Keratinocyte (primary cell): ENCODE measurements around the gene THTPA. TPM values are rescaled to one million over a fixed set of nuclear protein-coding genes. Genes with fewer than 3 reads are reported as not detected.

ENCODE experiments used
- DNase-seq: peaks from one replicate; pipeline ENCODE4 v3.0.0-alpha.2; 2011; ENCODE audit warnings: low read depth, missing footprints, low spot score
- FAIRE-seq: peaks from 2 replicates; lab custom pipeline; 2011; peaks lifted over from hg19 to GRCh38; lab: Jason Lieb, UNC
- H2AFZ ChIP-seq: 2 replicates; pipeline ENCODE4 v1.6.0; 2012; ENCODE audit warnings: low read length, control low read depth, inconsistent platforms; ENCODE audit not compliant: control insufficient read depth
- H3K27ac ChIP-seq: 2 replicates; pipeline ENCODE4 v1.5.1; 2011; ENCODE audit warnings: low read length; ENCODE audit not compliant: control insufficient read depth, insufficient read depth
- H3K27me3 ChIP-seq: 3 replicates; pipeline ENCODE4 v1.6.0; 2011; ENCODE audit warnings: low read length; ENCODE audit not compliant: control insufficient read depth, insufficient read depth; ENCODE audit errors: extremely low read depth
- H3K36me3 ChIP-seq, 2 experiments: 2 replicates in 1 of 2; 3 replicates in 1 of 2; pipeline ENCODE4 v1.5.1; 2011; ENCODE audit warnings: low read length in 2 of 2, mild to moderate bottlenecking in 1 of 2; ENCODE audit not compliant: control insufficient read depth in 2 of 2, insufficient read depth in 2 of 2; ENCODE audit errors: extremely low read depth in 1 of 2
- H3K4me1 ChIP-seq: 3 replicates; pipeline ENCODE4 v1.5.1; 2011; ENCODE audit warnings: low read length; ENCODE audit not compliant: control insufficient read depth, insufficient read depth; ENCODE audit errors: extremely low read depth
- H3K4me2 ChIP-seq: 3 replicates; pipeline ENCODE4 v1.6.0; 2011; ENCODE audit warnings: low read depth, low read length; ENCODE audit not compliant: control insufficient read depth, insufficient read depth; ENCODE audit errors: extremely low read depth
- H3K4me3 ChIP-seq, 3 experiments: fragments of 200-600 bp in 1 of 3; sonication (generic) in 1 of 3; 2 replicates in 2 of 3; 3 replicates in 1 of 3; pipeline ENCODE4 v1.5.1; 2011 to 2016; ENCODE audit warnings: low read length in 3 of 3, mild to moderate bottlenecking in 3 of 3, control low read depth in 2 of 3, inconsistent platforms in 1 of 3, low read depth in 1 of 3, mixed read lengths in 1 of 3, mixed run types in 1 of 3, moderate library complexity in 1 of 3; ENCODE audit not compliant: control insufficient read depth in 2 of 3, insufficient read depth in 2 of 3; ENCODE audit errors: extremely low read depth in 1 of 3
- H3K79me2 ChIP-seq: 2 replicates; pipeline ENCODE4 v1.6.0; 2012; ENCODE audit warnings: low read length; ENCODE audit not compliant: control insufficient read depth, insufficient read depth
- H3K9ac ChIP-seq: 3 replicates; pipeline ENCODE4 v1.6.0; 2011; ENCODE audit warnings: low read length; ENCODE audit not compliant: control insufficient read depth, insufficient read depth; ENCODE audit errors: extremely low read depth
- H3K9me1 ChIP-seq: 3 replicates; pipeline ENCODE4 v1.6.0; 2011; ENCODE audit warnings: low read length; ENCODE audit not compliant: control insufficient read depth, insufficient read depth; ENCODE audit errors: extremely low read depth
- H3K9me3 ChIP-seq: 2 replicates; pipeline ENCODE4 v1.5.1; 2012; ENCODE audit warnings: low read depth, low read length; ENCODE audit not compliant: control insufficient read depth
- H4K20me1 ChIP-seq: 3 replicates; pipeline ENCODE4 v1.6.0; 2011; ENCODE audit warnings: low read length; ENCODE audit not compliant: control insufficient read depth, insufficient read depth; ENCODE audit errors: extremely low read depth
- EZH2 ChIP-seq: IDR thresholded peaks from one replicate; pipeline ENCODE4 v1.6.1; 2012; ENCODE audit warnings: inconsistent platforms, mild to moderate bottlenecking, low read length, moderate library complexity
- dilution Hi-C: fragments of 300-500 bp; cut with MboI; formaldehyde crosslinking; loops from one replicate; pipeline ENCODE4 v1.7.0; 2020; ENCODE audit warnings: low sequenced_read_pairs; ENCODE audit not compliant: extremely low pct_ligation_motif_present
- polyA plus RNA-seq, 5 experiments: library from polyadenylated mRNA; depleted of rRNA in 3 of 5; stranded (reverse) in 3 of 5; stranded (forward) in 1 of 5; unstranded in 1 of 5; fragments of >200 nt; gene quantifications; 1 replicate in 1 of 5; 2 replicates in 3 of 5; 3 replicates in 1 of 5; pipeline versions ENCODE4 v1.2.1 to v1.2.3, GENCODE V29; 2011 to 2012; ENCODE audit warnings: missing spikeins in 2 of 5, low read depth in 1 of 5, low replicate concordance in 1 of 5
- TF ChIP-seq, protein P1 (sequence below), 3 experiments: IDR thresholded peaks in 1 of 3; conservative IDR thresholded peaks in 1 of 3; optimal IDR thresholded peaks in 1 of 3; 2 replicates in 2 of 3; 3 replicates in 1 of 3; pipeline versions ENCODE3 to v1.5.1; 2011; ENCODE audit warnings: low read length in 3 of 3, mild to moderate bottlenecking in 3 of 3, moderate library complexity in 2 of 3, control low read depth in 1 of 3, inconsistent platforms in 1 of 3; ENCODE audit not compliant: insufficient read depth in 2 of 3; ENCODE audit errors: extremely low read depth in 1 of 3

The THTPA gene
- polyA plus RNA-seq, 1 donor (not counting 4 experiments of a cell fraction or from before 2014, with no cell fraction given): 3.2 TPM

DNA sequence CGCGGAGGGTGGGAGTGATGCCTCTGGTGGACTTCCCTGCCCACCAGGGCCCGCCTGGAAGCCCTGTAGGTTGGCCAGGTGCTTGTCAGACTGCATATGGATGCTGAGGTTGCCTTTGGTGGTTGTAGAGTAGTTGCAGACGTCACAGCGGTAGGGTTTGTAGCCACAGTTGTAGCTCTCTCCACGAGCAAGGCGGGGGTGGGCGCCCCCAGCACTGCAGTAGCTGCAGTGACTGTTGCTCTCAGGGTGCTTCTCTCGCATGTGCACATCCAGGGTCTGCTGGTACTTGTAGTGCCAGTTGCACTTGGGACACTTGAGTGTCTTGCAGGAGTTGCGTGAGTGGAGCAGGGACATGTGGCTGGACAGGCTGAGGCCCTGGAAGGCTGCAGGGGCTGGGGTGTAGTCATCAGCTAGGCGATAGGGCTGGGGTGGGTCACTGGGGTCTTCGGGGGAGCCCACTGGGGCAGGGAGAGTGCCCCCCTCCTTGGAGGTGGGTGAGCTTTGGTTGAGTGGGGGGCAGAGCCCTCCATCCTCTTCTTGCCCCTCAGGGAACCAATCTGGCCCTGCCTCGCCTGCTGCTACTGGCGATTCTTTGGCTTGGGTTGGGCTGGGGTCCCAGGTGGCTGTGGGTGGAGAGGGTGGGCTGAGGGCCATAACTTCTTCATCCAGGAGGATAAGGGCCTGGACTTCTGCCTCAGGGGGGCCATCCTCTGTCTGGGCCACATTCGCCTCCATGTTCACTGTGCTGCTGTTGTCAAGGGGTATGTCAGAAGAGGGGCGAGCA lies 22.2 kb upstream of the THTPA start:
- H3K9me1 ChIP-seq: no peaks in the 10 kb centered on the region
- no peaks in the 10 kb centered on the region for H3K27me3 ChIP-seq
- H3K4me1 ChIP-seq: no peaks in the 10 kb centered on the region
- H3K4me3 ChIP-seq: no peak overlapping the region
- H4K20me1 ChIP-seq: no peaks in the 10 kb centered on the region
- TF ChIP-seq, protein P1, sequence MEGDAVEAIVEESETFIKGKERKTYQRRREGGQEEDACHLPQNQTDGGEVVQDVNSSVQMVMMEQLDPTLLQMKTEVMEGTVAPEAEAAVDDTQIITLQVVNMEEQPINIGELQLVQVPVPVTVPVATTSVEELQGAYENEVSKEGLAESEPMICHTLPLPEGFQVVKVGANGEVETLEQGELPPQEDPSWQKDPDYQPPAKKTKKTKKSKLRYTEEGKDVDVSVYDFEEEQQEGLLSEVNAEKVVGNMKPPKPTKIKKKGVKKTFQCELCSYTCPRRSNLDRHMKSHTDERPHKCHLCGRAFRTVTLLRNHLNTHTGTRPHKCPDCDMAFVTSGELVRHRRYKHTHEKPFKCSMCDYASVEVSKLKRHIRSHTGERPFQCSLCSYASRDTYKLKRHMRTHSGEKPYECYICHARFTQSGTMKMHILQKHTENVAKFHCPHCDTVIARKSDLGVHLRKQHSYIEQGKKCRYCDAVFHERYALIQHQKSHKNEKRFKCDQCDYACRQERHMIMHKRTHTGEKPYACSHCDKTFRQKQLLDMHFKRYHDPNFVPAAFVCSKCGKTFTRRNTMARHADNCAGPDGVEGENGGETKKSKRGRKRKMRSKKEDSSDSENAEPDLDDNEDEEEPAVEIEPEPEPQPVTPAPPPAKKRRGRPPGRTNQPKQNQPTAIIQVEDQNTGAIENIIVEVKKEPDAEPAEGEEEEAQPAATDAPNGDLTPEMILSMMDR (optimal IDR thresholded peaks at IDR 0.05 in 1 of 3, IDR thresholded peaks at IDR 0.05 in 1 of 3, conservative IDR thresholded peaks at IDR 0.05 in 1 of 3; ENCODE audit: extremely low read depth in 1 of 3, insufficient read depth in 2 of 3, low read length in 3 of 3): no peak
- dilution Hi-C loops: no loop called here
- no peak for FAIRE-seq
- H3K4me2 ChIP-seq: no peak overlapping the region
- H3K79me2 ChIP-seq: no peaks in the 10 kb centered on the region
- no peak for DNase-seq
- H3K9me3 ChIP-seq: no peaks in the 10 kb centered on the region
- H2AFZ ChIP-seq: no peak overlapping the region
- no peak overlapping the region for H3K27ac ChIP-seq
- no peak overlapping the region for H3K9ac ChIP-seq
- H3K36me3 ChIP-seq: no peaks in the 10 kb centered on the region

DNA sequence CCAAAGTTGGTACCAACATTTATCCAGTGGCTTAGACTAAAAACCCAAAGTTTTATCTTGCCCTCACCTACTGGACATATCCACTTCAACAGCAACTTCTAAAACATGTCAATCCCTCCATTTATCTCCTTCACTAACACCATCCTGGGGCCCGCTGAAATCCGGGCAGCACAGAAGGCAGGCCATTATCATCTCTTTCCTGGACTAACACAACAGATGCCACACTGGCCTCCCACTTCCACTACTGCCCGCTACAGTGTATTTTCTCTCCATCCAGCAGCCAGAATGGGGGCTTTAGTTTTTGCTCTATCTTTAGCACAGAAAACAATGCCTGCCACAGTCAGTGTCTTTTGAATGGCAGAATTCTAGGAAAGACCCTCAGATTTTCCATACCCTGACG lies 20.1 kb upstream of the THTPA start:
- H3K4me1 ChIP-seq: no peaks in the 10 kb centered on the region
- H3K27me3 ChIP-seq: no peaks in the 10 kb centered on the region
- dilution Hi-C loops: no loop called here
- H3K36me3 ChIP-seq: no peaks in the 10 kb centered on the region
- no peak overlapping the region for H2AFZ ChIP-seq
- H3K4me3 ChIP-seq: no peak overlapping the region
- no peak for DNase-seq
- no peaks in the 10 kb centered on the region for H3K79me2 ChIP-seq
- no peak overlapping the region for H3K9ac ChIP-seq
- no peak overlapping the region for H3K4me2 ChIP-seq
- TF ChIP-seq, protein P1 (optimal IDR thresholded peaks at IDR 0.05 in 1 of 3, IDR thresholded peaks at IDR 0.05 in 1 of 3, conservative IDR thresholded peaks at IDR 0.05 in 1 of 3; ENCODE audit: extremely low read depth in 1 of 3, insufficient read depth in 2 of 3, low read length in 3 of 3): no peak
- no peak for TF ChIP-seq EZH2
- no peaks in the 10 kb centered on the region for H4K20me1 ChIP-seq
- FAIRE-seq: no peak
- no peaks in the 10 kb centered on the region for H3K9me3 ChIP-seq
- no peaks in the 10 kb centered on the region for H3K9me1 ChIP-seq
- H3K27ac ChIP-seq: no peak overlapping the region
